Inflammatory macrophage treated with lipopolysaccharide for 4 hours (primary cell): ENCODE data around the gene CCPG1.
"Not testable (repeated sequence)": the region's sequence is repeated elsewhere in the genome, so short reads cannot be mapped to it uniquely, and the experiment has no call there.

ENCODE experiments used
- DNase-seq: peaks from one replicate; pipeline ENCODE4 v3.0.0-alpha.2; 2020

The CCPG1 gene, protein sequence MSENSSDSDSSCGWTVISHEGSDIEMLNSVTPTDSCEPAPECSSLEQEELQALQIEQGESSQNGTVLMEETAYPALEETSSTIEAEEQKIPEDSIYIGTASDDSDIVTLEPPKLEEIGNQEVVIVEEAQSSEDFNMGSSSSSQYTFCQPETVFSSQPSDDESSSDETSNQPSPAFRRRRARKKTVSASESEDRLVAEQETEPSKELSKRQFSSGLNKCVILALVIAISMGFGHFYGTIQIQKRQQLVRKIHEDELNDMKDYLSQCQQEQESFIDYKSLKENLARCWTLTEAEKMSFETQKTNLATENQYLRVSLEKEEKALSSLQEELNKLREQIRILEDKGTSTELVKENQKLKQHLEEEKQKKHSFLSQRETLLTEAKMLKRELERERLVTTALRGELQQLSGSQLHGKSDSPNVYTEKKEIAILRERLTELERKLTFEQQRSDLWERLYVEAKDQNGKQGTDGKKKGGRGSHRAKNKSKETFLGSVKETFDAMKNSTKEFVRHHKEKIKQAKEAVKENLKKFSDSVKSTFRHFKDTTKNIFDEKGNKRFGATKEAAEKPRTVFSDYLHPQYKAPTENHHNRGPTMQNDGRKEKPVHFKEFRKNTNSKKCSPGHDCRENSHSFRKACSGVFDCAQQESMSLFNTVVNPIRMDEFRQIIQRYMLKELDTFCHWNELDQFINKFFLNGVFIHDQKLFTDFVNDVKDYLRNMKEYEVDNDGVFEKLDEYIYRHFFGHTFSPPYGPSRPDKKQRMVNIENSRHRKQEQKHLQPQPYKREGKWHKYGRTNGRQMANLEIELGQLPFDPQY

GRCh38 chr15:55408012-55408928, at the start of gene CCPG1, which contains the start of gene PIERCE2:
Gene CCPG1 (minus strand): TSS chr15:55408359. CDS start chr15:55389424, 18,935 bp downstream.
Gene PIERCE2 (plus strand): TSS chr15:55408495. CDS start chr15:55408769, 274 bp downstream.
- DNase-seq = peak; percentile 95

DNA sequence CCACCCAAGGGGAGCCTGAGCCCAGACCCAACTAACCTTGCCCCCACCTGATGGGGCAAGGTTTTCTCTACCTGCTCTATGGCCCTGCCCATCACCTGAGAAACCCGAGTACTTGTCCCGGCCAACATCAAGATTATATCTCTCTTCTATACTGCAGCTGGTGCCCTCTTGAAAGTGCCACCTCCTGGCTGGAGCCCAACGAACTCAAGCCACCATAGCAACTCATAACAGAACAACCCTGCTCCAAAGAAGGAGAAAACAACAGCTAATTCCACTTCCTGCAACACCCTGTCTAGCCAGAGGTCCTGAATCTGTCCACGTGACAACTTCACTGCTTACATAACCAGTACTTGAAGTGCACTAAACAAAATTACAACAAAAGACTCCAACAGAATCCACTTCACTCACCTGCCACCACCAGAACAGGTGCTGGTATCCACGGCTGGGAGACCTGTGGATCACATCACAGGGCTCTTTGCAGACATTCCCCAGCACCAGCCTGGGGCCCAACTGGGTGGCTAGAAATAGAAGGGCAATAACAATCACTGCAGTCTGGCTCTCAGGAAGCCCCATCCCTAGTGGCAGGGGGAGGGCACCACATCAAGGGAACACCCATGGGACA, 49.4 kb upstream of the CCPG1 start:
- DNase-seq = no peak

GRCh38 chr15:55447030-55447394, 38.9 kb upstream of the CCPG1 start:
- not testable (repeated sequence) for DNase-seq

- not testable (repeated sequence) for DNase-seq
These were observed 38.3 kb upstream of the CCPG1 start for GRCh38 chr15:55446379-55447029.

- not testable (repeated sequence) for DNase-seq
These were observed 37.8 kb upstream of the CCPG1 start for GRCh38 chr15:55445936-55446335.

DNA sequence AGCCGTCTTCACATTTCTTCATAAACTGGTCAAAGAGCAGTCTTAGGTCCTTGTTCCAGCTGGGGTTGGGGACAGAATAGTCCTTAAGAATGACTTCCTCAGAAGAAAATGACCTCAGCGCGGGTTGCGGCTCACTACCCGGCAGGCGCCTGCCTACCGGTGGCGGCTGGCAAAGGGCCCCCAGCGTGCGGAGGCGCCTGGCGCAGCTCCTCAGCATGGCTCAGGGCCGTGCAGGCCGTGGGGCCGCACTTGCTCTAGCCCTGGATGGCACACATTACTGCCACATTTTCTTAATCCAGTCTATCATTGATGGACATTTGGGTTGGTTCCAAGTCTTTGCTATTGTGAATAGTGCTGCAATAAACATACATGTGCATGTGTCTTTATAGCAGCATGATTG, 35.0 kb upstream of the CCPG1 start:
- DNase-seq = not testable (repeated sequence)

DNA sequence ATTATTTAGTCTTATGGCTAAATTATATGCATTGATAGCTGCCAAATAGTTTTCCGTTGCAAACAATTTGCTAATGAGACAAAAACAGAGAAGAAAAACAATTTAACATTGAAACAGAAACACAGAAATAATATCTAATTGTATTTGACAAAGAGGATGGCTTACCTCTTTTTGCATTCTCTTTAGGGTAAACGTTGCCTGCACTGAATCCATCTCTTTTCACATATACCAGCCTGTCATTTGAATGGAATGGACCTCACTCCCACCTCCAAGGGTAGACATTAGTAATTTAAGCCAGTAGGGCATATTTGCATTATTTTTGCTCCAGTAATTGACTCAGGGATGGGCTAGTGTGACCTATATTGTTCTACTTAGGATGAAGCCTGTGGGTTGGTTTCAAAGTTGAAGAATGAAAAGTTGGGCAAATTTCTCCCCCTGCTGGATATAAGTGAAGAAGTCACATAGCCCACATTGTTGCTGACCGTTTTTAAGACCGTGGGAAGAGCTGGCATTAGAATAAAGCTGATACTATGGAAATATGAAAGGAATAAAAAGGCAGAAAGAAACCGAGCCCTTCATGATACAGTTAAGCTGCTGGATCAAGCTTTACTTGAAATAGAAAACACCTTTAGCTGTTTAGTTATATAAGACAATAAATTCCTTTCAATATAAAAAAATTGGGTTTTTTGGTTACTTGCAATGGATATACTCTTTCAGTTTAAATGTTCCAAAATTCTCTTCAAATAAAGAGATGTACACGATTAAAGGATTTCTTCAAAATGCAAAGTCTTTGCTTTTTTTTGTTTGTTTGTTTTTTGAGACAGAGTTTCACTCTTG, 27.0 kb upstream of the CCPG1 start:
- DNase-seq = peak; percentile 59

GRCh38 chr15:55422089-55422488, 13.9 kb upstream of the CCPG1 start:
- no peak for DNase-seq

GRCh38 chr15:55420171-55420866, 12.2 kb upstream of the CCPG1 start:
- peak; percentile 46 for DNase-seq

DNA sequence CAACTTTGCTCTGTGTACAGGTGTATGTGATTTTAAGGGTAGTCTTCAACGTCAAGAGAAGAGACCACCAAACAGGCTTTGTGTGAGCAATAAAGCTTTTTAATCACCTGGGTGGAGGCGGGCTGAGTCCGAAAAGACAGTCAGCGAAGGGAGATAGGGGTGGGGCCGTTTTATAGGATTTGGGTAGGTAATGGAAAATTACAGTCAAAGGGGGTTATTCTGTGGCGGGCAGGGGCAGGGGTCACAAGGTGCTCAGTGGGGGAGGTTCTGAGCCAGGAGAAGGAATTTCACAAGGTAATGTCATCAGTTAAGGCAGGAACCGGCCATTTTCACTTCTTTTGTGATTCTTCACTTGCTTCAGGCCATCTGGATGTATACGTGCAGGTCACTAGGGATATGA, 9.5 kb upstream of the CCPG1 start:
- not testable (repeated sequence) for DNase-seq

- DNase-seq = not testable (repeated sequence)
These were observed 817 bp upstream of the CCPG1 start for GRCh38 chr15:55408976-55409375.

DNA sequence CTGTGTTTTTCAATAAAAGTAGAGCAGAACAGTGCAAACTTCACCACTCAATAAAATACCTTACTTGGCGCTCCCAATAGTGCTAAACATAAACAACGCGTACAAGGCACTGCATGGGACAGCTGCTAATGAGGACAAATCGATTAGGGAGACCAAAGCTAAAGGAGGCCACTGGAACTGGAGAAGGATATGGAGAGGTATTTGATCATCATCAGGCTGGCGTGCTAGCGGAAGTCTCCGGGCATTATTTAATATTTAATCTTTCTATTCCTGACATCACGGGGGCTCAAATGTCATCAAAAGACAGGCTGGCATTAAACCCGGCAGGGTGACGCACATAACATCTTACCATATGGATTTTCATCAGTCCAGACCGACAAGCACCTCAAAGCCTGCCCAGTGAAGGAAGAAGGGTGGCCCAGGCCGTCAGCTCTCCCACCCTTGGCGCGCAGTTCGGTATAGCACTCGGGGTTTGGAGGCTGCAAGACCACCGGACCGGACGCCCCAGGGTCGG, 604 bp downstream of the CCPG1 start:
- DNase-seq = peak; percentile 62

DNA sequence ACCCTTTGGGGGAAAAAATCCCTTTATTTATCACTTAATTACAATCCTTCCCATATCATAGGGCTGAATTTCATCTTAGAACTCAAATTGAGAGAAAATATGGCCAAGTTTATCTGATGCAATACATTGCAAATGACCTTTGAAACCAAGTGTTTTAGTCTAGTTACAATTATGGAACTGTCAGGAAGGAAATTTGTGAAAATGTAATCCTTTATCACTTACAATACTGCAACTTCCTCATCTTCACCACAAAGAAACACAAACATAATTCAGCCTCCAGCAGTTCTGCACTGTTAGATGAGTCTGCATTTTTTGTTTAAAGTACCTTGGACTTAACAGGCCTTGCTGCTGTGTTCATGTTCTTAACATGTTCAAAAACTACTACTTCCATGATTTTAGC, 4.6 kb downstream of the CCPG1 start:
- DNase-seq = peak; percentile 83

- peak; percentile 84 for DNase-seq
These were observed 5.5 kb downstream of the CCPG1 start for GRCh38 chr15:55402707-55403106.

DNA sequence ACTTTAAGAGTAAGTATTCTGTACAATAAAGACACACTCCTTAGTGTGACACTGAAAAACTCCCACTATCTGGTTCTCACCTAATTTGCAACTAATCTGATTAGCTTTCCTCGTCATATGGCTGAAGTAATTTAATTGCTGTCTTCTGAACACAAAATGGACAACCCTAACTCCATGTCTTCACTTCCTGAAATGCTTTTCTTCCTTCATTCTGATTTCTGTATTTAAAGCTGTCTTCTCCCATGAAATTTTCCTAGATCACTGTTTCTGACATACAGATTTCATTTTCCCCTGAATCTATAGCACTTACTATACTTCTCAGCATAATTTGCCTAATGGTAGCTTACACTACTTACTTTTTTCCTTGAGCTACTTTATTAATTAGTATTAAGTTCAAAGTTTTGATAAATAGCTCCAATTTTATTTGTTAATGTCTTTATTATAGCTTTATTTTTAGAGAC, 6.3 kb downstream of the CCPG1 start:
- DNase-seq = no peak

DNA sequence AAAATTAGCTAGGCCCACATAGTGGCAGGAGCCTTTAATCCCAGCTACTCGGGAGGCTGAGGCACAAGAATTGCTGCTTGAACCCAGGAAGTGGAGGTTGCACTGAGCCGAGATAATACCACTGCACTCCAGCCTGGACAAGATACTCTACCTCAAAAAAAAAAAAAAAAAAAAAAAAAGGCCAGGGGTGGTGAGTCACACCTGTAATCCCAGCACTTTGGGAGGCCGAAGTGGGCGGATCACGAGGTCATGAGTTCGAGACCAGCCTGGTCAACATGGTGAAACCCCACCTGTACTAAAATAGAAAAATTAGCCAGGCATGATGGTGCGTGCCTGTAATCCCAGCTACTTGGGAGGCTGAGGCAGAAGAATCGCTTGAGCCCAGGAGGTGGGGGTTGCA, 8.1 kb downstream of the CCPG1 start:
- not testable (repeated sequence) for DNase-seq

DNA sequence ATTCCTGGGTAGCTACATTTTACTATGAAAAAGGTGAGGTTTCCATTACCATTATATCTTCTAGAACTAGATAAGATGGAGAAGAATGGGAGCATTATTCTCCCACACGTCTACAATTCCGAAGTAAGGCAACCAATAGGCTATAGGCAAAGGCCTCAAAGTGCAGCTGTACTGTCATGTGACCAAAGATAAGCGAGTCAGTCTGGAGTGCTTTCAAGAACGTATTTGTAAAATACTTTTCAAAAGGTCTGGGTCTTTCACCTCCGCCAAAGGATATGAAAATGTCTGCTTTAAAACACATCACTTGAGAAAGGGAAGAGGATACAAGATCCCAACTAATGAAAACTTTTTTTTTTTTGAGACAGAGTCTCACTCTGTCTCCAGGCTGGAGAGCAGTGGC, 9.9 kb downstream of the CCPG1 start:
- DNase-seq = no peak

DNA sequence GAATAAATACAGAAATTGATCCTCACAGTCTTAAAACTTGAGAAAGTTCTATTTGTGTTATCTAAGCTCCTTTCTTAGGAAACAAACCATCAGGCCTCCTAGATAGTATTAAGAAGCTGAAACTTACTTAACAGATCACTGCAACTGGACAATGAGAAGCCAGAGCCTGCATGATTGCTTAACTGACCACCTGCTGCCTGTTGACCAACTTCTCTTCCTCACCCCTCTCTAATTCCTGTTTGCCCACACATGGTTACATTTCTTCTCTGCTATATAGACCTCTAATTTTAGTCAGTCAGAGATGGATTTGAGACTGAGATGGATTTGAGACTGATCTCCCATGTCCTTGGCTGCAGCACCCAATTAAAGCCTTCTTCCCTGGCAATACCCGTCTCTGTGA, 13.5 kb downstream of the CCPG1 start:
- DNase-seq = peak; percentile 79

- no peak for DNase-seq
These were observed 18.9 kb downstream of the CCPG1 start for GRCh38 chr15:55389264-55389607.

DNA sequence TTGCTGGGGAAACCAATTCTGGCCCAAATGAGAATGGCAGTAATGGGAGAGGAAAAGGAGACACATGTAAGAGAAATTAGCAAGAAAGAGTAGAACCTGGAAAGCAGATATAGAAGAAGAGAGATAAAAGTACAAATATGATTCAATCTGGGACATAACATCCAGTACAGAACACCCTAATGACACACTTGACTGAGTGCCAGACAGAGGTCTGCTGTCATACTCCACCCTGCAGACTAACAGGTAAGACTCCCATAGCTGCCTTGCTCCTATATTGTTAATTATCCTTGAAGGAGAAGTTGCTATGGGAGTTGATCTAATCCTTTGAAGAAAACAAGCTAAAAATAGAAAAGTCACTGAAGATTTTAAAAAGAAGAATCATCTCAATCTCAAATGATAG, 21.1 kb downstream of the CCPG1 start:
- no peak for DNase-seq
